Right ventricle myocardium inferior (tissue), 1 donor: Measurements from ENCODE around the gene FAM20B. TPM values are rescaled to one million over a fixed set of nuclear protein-coding genes. Genes with fewer than 3 reads are reported as not detected.

Experiments used
- ATAC-seq: fragments of 200-7000 bp; cut with Tn5 transposase; one replicate; pipeline ENCODE4 v1.9.1; 2020; ENCODE audit warnings: mild to moderate bottlenecking, moderate library complexity
- DNase-seq: peaks from one replicate; pipeline ENCODE4 v3.0.0; 2021; ENCODE audit errors: missing footprints
- intact Hi-C: fragments of 100-400 bp; cut with DNase I; formaldehyde crosslinking; loops from one replicate; pipeline ENCODE4 v1.11.0; 2022
- total RNA-seq: library from RNA; stranded (reverse); fragmentation: NEBNext Ultra II Directional; extraction: Animal tissue kit (Norgen Biotek cat#: 25700); gene quantifications from one replicate; pipeline ENCODE4 v1.2.1, GENCODE V29; 2021
- donor health status: DM: no; HTN: yes; CAD: no; lungs with severe emphysema.

The FAM20B gene
- total RNA-seq, 1 donor from 2014 or later, result 60.1 TPM

DNA sequence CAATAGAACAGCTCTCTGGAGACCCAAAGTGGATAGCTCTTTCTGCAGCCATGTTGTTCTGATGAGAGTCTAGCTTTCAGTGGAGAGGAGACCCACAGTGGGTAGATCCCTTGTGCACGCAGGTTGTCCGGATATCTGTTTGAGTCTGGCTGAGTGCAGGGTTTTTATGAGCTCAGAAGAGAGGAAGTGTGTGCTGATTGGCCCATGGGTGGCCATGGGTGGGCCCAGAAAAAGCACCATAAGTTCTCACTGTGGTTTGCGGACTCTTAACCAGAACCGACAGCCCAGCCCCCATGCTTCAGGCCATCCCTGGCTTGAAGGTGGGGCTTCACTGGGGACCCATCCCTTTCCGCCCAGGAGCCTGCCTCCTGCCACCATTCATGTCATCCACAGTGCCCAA is 17.0 kb downstream of the FAM20B start:
- DNase-seq, result no peak
- no peak for ATAC-seq
- intact Hi-C loops, result no loop called here

DNA sequence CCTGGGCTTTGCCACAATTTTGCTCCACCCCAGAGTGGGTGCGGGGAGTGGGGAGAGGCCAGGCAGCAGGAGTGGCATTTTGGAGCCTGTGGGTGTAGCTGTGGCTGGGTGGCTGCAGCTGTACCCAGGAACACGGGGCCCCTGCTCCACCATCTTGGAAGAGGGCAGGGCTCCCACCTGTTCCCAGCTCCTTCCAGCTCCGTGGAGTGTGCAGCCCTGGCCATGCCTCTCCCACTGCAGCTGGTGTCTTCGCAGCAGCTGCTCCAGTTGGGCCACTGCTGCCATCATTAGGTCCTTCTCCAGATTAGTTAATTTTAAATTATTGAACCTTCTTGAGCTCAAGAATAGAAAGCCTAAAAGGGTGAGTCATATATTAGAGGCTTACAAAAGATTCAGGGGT is 17.6 kb downstream of the FAM20B start:
- no peak for ATAC-seq
- intact Hi-C loops, result no loop called here
- no peak for DNase-seq

DNA sequence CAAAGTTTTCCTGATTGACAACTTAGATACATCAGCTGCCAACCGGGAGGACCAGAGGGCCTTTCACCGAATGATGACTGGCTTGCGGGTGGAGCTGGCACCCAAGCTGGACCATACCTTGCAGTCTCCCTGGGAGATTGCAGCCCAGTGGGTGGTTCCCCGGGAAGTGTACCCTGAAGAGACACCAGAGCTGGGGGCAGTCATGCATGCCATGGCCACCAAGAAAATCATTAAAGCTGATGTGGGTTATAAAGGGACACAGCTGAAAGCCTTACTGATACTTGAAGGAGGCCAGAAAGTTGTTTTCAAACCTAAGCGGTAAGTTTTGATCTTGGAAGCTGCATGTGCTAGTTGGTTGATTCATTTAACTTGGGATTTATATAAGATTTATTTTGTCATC is 18.2 kb downstream of the FAM20B start:
- DNase-seq (no peak), ATAC-seq (no peak)
- intact Hi-C loops, result no loop called here

DNA sequence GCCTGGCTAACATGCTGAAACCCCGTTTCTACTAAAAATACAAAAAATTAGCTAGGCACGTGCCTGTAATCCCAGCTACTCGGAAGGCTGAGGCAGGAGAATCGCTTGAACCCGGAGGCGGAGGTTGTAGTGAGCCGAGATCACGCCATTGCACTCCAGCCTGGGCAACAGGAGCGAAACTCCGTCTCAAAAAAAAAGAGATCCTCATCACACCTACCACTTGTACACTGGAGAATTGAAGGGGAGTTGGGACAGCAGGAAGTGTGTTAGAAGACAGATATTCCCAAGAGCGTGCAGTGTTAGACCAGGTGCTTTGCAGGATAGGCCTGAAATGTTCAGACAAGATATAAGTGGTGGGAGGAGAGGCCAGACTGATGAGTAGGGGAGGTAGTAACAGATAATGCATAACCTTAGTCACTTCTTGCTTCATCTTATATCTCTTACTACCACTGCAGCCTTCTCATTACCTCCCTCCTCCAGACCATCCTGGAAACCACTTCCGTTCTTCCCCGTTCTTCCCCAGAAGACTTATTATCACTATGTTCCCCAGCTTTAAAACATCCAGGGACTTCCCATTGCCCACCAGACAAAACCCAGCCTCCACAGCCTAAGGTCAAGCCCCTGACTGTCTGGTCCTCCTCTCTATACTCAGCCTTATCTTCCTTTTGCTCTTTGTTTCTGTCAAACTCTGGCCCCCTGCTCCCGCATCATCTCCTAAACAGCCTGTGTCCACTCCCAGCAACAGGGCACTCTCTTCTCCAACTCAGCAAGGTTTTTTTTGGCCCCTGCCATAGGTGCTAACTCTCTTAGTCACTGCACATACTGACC is 21.3 kb downstream of the FAM20B start:
- intact Hi-C loops, result no loop called here
- ATAC-seq, result peak; percentile 45
- DNase-seq, result no peak

DNA sequence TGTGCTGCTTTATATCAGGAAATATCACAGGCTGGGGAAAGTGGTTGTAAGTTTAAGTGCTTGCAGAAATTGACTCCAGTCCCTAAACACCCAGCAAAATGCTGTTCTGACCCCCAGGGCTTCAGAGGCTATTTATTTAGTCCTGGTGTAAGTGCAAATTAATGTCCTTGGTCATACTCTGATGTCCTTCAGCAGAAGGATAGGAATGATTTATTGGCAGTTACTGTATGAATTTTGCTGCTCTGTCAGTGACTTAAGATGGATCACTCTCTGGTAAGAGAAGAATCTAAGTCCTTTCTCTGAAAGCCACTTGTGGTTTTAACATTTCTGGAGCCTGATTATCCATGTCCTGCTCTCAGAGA is 21.9 kb downstream of the FAM20B start:
- DNase-seq (no peak), ATAC-seq (no peak)
- intact Hi-C loops, result no loop called here

DNA sequence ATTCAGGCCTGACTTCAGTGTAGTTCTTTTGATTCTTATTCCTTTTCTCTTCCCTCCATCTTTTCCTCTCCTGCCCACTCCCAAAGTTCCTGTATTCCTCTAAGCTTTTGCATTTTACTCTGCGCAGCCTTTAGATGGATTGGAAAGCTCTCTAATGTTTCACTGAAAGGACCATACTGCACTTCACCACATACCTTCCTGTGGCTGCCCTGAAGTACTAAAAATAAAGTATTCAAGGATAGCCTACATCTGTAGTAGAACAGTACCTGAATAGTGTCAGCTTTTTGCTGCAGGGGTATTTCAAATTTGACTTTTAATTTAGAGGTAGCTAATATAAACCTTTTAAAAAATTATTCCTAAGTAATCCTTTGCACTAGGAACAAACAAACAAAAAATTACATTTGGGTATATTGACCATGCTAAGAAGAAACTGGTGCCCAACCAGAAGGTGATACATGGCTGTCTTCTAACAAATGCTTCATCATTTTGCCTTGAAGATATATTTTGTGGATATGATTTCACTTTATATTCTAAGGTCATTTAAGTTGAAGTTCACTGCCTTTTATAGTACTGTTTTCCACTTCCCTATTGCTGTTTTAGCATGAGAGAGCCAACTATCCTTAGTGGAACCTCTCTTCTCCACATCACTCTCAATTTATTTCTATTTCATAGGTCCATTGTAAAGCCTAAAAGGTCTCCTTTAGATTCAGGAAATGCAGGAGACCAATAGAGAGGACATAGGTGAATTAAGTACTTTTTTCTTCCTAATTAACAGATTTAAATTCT is 22.8 kb downstream of the FAM20B start:
- DNase-seq, result no peak
- no peak for ATAC-seq
- intact Hi-C loops, result no loop called here

DNA sequence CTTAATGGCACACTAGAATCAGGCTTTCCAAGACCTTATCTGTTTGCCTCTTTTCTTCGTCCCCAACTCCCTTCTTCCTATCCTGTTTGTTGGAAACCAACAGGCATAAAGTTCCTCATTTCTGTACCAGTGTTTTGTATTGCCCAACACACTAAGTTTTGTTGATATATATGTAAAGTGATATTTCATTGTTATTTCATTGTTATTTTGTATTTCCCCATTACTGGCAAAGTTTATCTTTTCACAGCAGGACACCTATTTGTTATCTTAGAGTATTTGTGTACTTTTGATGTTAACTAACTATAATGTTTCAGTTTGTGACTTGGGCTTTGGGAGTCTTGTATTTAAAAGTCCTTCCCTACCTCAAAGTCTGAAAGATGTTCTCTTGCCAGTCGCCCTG is 27.1 kb downstream of the FAM20B start:
- intact Hi-C loops, result no loop called here
- DNase-seq (no peak), ATAC-seq (no peak)

DNA sequence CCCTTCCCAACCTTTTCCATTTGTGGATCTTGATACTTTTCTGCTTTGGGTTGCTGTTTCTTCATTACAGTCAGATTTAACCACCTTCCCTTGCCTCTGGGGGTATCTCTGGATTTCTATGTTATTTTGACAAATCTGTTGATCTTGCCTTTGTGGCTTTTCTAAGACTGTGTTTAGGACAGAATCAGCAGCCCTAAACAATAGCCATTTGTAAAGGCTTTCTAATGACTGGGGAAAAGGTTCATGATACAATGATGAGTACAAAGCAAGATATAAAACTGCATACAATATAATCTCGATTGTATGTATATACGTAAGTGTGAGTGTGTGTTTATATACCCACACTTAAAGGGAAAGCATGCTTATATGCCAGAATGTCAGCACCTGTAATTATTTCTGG is 27.8 kb downstream of the FAM20B start:
- DNase-seq (no peak), ATAC-seq (no peak)
- intact Hi-C loops, result no loop called here

DNA sequence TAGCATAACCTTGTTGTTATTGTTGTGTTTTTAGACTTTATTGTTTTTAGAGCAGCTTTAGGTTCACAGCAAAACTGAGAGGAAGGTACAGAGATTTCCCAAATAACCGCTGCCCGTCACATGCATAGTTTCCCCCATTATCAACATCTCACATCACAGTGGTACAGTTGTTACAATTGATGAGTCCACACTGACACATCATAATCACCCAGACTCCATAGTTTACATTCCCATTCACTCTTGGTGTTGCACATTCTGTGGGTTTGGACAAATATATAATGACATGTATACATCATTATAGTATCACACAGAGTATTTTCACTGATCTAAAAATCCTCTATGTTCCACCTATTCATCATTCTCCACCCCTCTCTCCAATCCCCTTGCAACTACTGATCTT is 30.2 kb downstream of the FAM20B start:
- ATAC-seq (no peak), DNase-seq (no peak)
- intact Hi-C loops, result no loop called here

DNA sequence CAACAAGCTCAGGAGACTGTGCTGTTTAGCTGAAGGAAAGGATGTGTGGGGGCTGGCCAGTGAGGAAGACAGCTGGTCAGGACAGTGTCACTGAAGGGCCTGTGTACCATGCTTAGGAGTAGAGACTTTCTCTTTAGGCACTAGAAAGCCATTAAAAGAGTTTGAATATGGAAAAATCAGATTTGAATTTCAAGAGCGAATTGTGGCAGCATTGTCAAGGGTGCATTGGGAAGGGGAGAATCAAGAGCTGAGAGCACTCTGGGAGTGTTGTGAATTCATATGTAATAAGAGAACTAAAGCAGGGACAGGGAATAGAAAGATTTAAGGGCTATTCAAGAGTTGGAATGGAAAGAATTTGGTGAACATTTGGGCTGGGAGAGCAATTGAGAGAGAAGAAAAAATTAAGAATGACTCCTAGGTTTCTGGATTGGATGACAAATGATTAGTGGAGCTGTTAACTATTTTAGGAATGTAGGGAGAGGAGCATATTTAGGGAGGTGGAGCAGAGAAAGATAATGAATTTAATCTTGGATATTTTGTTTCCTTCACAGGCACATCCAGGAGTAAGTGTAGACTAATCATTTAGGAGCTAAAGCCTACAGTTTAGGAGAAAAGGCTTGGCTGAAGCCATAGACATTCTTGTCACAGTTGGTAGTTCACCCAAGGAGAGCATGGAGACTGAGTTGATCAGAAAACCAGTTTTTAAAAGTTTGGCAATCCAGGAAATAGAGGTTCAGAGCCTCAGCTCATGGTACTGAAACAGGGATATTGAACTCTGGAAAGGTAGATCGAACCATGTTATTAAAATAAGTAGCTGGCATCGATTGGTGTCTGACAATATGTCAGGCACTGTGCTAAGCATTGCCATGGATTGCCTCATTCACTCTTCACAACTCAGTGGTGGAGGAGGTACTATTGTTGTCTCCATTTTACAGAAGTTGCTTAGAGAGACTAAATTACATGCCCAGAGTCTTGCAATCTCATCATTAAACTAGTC is 33.1 kb downstream of the FAM20B start:
- ATAC-seq (no peak), DNase-seq (no peak)
- intact Hi-C loops, result no loop called here

DNA sequence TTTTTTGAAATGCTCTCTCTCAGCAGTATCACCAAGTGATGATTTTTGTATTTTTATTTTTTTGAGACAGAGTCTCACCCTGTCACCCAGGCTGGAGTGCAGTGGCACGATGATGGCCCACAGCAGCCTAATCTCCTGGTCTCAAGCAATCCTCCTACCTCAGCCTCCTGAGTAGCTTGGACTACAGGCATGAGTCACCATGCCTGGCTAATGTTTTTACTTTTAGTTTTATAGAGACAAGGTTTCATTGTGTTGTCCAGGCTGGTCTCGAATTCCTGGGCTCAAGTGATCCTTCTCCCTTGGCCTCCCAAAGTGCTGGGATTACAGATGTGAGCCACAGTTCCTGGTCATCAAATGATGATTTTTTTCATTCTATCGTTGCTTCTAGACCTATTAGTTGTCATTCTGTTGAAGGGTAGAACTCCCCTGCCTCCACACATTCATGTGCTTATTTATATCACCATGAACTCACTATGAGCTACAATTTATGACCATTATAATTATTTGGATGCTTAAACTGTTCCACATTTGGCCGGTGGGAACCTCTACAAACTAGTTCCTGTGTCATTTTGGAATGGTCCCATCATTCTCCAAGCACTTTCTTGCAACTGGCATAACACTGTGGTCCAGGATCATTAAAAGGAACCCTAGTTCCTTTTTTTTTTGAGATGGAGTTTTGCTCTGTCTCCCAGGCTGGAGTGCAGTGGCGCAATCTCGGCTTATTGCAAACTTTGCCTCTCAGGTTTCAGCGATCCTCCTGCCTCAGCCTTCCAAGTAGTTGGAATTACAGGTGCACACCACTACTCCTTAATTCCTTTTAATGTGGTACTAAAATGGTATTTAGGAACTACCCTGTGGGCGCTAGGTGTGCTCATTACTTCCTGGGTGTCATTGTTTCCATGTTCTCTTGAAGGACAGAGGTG is 35.9 kb downstream of the FAM20B start:
- intact Hi-C loops, result no loop called here
- ATAC-seq (no peak), DNase-seq (no peak)

DNA sequence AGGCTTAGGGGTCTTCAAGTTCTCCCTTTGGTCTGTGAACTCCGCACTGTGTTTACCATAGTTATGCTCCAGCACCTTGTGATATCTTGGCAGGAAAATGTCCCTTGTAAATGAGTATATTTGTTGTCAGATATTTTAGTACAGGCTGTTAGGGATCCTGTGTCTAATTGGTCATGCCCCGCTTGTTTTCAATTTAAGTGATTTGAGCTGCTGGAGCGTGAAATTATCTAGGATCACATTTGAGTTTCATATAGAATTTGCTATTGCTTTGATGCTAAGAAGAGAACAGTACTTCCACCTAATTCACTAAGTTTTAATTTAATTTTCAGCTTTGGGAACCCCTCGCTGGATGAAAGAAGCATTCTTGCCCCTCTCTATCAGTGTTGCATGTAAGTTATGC is 40.8 kb downstream of the FAM20B start:
- intact Hi-C loops, result no loop called here
- ATAC-seq, result no peak
- no peak for DNase-seq

DNA sequence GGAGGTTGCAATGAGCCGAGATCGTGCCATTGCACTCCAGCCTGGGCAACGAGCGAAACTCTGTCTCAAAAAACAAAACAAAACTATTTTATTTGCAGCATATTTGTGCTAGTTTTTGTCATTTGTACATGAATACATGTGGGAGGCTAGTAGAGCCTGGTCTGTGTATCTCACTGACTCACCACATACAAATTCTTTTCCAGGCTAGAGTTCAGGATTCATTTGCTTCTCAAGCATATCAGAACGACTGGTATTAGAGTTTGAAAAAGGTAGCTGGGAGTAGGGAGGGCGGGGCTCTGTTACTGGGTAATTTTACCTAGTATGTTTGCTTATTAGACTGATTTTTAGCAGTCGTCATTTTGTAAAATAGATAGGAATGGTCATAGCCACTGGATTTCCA is 51.7 kb downstream of the FAM20B start:
- intact Hi-C loops, result no loop called here
- ATAC-seq (no peak), DNase-seq (no peak)

DNA sequence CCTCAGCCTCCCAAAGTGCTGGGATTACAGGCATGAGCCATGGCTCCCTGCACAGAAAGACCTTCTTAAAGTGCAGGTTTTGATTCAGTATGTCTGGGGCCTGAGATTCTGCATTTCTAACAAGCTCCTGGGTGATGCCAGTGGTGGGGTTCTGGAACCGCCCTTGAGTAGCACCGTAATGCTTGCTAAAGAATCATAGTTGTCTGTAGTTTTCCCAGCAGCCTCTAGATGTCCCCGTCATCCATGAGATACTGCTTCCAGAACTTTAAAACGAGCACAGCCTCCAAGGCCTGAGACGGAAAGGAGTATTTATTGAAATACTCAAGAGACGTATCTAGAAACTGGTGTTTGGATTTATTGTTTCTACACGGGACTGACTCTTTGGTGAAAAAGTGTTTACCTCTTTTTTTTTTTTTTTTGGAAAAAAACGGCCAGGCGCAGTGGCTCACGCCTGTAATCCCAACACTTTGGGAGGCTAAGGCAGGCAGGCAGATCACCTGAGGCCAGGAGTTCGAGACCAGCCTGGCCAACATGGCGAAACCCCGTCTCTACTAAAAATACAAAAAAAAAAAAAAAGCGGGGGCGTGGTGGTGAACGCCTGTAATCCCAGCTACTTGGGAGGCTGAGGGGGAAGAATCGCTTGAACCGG is 53.5 kb downstream of the FAM20B start:
- DNase-seq (no peak), ATAC-seq (peak; percentile 36)
- intact Hi-C loops, result loop anchor here (2.0 kb wide), 2 partner anchors 114 to 218 kb away; no protein-coding TSS in a partner anchor

DNA sequence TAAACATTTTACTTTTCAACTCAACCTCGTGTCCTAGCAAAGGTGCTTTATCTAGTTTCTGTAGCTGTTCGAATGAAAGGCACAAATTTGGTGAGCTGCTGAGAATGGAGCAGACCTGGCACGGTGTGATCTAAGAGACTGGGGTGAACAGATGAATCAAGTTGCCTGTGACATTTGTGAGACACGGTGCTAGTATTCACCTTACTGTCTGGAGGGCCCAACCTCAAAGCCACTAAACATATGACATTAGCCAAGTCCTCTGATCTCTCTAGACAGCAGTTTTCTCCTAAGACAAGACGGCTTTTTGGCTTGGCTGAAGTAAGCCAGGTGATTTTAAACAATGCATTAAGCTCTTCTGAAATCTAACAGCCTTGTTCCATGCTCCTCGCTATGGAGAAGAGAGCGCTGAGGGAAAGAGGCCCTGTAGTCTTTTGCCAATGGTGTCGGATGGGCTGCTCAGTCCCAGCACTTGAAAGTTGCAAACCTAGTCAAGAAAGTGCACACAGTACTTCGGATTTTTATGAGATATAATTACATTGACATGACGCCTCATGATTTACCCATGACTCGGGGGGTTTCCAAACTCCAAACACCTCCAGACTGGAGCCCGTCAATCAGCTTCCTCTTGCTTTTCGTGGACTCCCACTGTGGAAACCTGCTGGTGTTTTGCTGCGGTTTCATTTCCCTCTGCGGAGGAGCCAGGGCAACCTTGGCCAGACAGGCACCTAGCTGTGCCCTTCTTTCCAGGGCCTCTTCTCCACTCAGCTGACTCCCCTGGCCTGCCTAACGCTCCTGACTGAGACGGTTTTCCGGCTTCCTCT is 55.4 kb downstream of the FAM20B start:
- DNase-seq, result peak; percentile 62
- intact Hi-C loops, result loop anchor here (2.0 kb wide), 1 partner anchor 290 kb away; no protein-coding TSS in a partner anchor
- ATAC-seq, result no peak

DNA sequence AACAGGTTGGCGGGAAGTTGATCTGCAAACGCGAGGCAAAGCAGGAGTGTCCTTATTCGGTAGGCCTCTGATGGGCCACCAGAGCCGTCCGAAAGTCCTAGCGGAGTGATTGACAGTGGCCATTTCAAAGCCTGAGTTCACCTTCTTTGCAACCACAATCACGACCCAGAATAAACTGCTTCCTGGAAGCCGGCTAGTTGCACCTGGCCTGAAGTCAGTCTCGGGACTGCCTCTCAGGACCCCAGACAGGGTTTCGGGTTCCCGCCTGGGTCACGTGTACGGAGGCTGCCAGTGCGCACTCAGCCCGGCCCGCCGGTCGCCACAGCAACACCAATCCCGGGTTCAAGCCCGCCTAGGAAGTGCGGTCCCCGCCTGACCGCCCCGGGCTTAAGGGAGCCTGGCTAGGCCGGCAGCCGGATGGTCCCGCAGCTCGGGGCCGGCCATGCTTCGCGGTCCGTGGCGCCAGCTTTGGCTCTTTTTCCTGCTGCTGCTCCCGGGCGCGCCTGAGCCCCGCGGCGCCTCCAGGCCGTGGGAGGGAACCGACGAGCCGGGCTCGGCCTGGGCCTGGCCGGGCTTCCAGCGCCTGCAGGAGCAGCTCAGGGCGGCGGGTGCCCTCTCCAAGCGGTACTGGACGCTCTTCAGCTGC is 56.1 kb downstream of the FAM20B start, which contains the start of gene TOR3A:
TSS of gene TOR3A (plus strand) at position 384 of the 646 bp plus-strand sequence. CDS start at position 443, 59 bp downstream.
- ATAC-seq (peak; percentile 99), DNase-seq (peak; percentile 96)
- intact Hi-C loops, result loop anchor here (2.0 kb wide), 1 partner anchor 289 kb away; no protein-coding TSS in a partner anchor
